Astrocyte of the spinal cord (primary cell): ENCODE data around the gene RECQL5.

Experiments used
- DNase-seq: peaks from one replicate; pipeline ENCODE4 v3.0.0; 2011; ENCODE audit warnings: low read depth, low spot score
- H3K4me3 ChIP-seq: 2 replicates; pipeline ENCODE4 v1.5.1; 2011; ENCODE audit warnings: low read depth, mild to moderate bottlenecking, low read length, moderate library complexity
- in situ Hi-C: cut with HindIII; loops from 2 replicates; pipeline ENCODE4 v1.10.0; 2017; ENCODE audit warnings: low sequenced_read_pairs
- TF ChIP-seq, protein P1 (sequence below): IDR thresholded peaks from 2 replicates; pipeline ENCODE4 v1.5.1; 2012; ENCODE audit warnings: low read depth, mild to moderate bottlenecking, low read length, inconsistent platforms

The RECQL5 gene

DNA sequence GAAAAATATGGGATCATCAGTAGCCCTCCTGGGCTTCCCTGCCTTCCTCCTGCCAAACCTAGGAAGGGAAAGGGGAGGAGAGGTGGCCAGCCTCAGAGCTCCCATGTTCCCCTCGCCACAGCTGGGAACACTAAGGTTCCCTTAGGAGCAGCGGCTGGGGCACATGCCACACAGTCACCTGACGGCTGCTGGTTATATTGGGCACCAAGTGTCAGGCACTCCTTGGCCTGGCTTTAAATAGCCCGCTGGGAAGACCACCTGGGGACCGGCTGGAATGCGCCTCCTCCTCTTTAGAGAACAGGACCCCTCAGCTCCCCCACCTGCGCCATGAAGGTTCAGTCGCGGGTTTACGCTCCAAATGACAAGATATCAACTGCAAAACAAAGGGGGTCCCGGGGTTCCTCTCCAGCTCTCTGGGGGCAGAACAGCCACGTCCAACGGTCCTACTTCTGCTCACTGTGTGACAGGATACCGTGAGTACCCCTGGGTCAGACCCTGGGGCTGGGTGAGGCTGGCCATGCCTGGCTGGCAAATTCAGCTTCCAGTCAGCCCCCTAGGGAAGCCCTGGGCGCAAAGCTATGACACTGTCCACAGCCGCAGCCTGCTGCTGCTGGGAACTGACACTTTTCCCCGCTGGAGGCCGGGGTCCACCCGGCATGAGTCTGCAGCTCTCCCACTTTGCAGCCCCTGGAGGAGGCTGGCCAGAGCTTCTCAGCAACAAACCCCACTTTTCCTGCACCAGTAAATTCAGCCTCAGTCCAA is 30.4 kb downstream of the RECQL5 start:
- in situ Hi-C loops: no loop called here
- no peak overlapping the region for H3K4me3 ChIP-seq
- no peak for DNase-seq
- TF ChIP-seq, protein P1, sequence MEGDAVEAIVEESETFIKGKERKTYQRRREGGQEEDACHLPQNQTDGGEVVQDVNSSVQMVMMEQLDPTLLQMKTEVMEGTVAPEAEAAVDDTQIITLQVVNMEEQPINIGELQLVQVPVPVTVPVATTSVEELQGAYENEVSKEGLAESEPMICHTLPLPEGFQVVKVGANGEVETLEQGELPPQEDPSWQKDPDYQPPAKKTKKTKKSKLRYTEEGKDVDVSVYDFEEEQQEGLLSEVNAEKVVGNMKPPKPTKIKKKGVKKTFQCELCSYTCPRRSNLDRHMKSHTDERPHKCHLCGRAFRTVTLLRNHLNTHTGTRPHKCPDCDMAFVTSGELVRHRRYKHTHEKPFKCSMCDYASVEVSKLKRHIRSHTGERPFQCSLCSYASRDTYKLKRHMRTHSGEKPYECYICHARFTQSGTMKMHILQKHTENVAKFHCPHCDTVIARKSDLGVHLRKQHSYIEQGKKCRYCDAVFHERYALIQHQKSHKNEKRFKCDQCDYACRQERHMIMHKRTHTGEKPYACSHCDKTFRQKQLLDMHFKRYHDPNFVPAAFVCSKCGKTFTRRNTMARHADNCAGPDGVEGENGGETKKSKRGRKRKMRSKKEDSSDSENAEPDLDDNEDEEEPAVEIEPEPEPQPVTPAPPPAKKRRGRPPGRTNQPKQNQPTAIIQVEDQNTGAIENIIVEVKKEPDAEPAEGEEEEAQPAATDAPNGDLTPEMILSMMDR: no peak

DNA sequence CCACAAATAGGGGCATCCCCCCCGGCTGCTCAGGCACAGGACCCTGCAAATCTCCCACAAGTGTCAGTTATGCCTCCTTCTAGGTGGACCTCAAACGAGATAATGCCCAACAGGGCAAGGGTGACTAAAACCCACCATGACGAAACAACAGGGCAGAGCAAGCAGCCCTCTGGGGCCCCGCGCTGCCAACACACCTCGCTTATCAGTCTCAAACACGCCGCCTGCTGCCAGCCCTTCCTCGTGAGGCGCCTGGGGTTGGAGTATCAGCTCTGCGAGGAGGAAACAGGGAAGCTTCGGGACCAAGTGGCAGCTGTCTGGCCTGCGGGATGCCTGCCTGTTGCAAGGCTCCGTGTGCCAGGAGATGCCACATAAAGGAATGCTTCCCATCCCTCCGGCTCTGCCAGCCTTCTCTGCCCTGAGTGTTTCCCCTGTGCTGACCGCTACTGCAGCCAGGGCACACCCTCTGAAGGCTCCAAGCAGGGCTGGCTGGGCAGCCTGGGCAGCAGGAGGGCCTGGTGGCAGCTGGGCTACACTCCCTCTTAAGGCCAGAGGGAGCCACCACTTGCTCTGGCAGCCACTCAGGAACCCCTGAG is 31.2 kb downstream of the RECQL5 start:
- DNase-seq: no peak

DNA sequence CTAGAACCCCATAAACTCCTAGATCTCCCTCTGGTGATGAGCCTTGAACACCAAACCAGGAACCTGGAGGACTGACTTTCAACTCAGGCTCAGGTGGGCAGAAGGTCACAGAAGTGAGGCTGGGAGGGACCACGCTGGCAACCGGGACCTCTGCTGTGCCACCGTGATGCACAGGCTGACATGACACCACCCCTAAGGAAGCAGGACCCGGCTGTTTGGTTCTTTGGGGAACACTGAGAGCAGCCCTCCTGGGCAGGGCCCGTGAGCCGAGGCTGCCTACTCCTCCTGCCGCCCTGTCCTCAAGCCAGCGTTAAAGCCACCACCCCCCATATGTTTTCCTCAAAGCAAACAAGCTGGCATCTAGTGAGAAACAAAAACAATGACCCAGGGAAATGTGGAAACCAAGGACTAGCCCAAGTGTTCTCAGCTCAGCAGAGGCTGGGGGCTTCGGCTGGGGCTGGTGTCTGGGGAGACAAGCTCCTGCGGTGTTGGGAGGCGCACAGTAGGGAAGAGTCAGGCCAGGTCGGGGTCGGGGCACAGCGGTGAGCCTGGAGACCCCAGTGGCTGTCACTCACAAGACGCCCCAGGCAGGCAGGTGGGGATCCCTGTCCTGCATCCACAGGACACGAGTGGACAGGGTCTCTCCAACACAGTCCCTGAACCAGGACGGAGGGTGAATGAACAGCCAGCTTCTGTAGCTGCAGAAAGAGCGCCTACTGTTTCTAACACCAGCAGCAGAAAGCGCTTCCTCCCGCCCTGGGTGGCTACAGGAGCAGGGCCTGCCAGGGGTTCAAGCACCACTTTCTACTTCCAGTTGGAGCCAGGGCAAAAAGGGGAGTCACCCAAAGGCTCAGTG is 32.0 kb downstream of the RECQL5 start:
- no peak overlapping the region for H3K4me3 ChIP-seq
- TF ChIP-seq, protein P1: no peak
- DNase-seq: no peak
- in situ Hi-C loops: no loop called here

More for the DNA sequence above, 31.2 kb downstream of the RECQL5 start:
- in situ Hi-C loops: no loop called here
- H3K4me3 ChIP-seq: no peak overlapping the region
- TF ChIP-seq, protein P1: no peak

DNA sequence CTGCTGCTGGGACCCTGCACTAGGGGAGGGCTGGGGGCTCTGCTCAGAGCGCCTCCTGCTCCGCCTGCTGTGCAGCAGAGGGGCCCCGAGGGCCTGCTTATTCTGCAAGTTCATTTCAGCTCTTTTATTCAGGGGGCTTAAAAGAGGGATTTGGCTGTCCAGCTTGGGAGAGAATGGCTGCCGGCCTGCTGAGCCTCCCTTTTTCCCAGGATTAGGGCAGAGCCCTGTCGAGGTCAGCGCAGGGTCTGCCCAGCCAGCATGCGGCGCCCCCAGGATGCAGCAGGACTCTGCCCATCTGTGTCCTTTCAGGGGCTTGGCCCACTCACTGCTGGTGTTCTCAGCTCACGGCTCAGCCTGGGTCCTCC is 32.6 kb downstream of the RECQL5 start:
- DNase-seq: no peak
- no peak overlapping the region for H3K4me3 ChIP-seq
- in situ Hi-C loops: no loop called here
- TF ChIP-seq, protein P1: no peak

DNA sequence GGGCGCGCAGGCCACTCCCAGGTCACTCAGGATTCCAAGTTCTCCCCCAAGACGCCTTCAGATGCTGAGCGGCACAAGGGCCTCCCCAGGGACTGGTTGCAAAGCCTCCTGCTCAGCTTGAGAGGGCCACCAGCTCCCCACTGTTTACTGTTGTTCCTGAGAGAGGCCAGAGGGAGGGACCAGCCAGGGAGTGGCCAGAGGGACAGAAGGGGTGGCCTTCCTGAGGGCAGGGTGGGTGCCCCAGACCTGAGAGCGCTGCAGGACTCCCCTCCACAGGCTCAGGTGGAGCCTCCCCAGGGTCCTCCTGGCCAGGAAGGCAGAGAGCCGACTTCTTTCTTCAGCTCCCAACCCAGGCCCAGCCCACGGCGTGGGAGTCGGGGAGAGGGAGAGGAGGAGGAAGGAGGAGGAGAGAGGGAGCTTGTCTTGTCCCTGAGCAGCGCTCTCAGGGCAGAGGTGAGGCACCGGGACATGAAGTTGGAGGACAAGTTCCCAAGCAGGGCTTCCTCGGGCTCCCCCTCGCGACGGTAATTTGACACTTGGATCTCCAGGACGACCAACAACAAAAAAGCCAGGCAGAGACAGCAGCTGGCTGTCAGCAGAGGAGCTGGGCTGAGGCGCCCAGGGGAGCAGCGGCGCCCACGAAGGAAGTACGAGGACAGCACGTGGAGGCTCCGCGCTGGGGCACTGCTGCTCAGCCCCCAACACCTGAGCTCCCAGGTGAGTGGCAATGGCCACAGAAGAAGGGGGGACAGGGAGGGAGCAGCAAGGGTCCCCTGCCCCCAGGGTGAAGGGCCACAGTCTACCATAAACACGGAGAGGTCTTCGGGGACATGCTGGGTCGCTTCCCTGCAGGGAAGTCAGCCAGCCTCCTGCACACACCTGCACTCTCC is 33.2 kb downstream of the RECQL5 start:
- peak; percentile 92 for DNase-seq
- H3K4me3 ChIP-seq: no peak overlapping the region
- TF ChIP-seq, protein P1: peak; percentile 79
- in situ Hi-C loops: no loop called here
